ENCODE data around the gene HK3.

HK3 gene

DNA sequence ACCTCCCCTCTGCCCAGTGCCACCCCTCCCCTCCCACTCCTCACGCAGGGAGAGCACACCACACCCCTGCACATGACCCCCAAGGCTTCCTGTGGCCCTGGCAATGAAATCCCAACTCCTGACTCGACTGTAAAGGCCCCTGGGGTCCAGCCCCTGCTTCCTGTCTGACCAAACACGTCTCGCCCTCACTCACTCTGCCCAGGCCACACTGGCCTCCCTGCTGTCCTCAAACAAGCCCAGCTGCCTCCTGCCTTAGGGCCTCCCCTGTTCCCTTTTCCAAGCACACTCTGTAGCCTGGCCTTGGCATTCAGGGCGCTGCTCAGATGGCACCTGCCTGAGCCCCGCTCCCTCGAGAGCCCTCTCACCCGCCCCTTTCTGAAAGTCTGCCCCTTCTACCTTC, 42.4 kb downstream of the HK3 start:
- POLR2A ChIA-PET: no interaction called here
- TF ChIP-seq ZNF384 (IDR thresholded peaks at IDR 0.05): no peak
- TF ChIP-seq HDGF (IDR thresholded peaks at IDR 0.05; ENCODE audit: borderline replicate concordance): no peak
- no peak for TF ChIP-seq NFRKB (IDR thresholded peaks at IDR 0.05)
- no peak for TF ChIP-seq BHLHE40 (IDR thresholded peaks at IDR 0.05; ENCODE audit: borderline replicate concordance)
- TF ChIP-seq L3MBTL2 (conservative IDR thresholded peaks at IDR 0.05): no peak
- no peak for TF ChIP-seq CTBP1 (IDR thresholded peaks at IDR 0.05; ENCODE audit: borderline replicate concordance)
- TF ChIP-seq ELF4 (IDR thresholded peaks at IDR 0.05): no peak
- no peak for TF ChIP-seq TARDBP (IDR thresholded peaks at IDR 0.05)
- TF ChIP-seq FOXA1 (IDR thresholded peaks at IDR 0.05): no peak
- no peak for TF ChIP-seq SUZ12 (IDR thresholded peaks at IDR 0.05)
- TF ChIP-seq, protein P1, sequence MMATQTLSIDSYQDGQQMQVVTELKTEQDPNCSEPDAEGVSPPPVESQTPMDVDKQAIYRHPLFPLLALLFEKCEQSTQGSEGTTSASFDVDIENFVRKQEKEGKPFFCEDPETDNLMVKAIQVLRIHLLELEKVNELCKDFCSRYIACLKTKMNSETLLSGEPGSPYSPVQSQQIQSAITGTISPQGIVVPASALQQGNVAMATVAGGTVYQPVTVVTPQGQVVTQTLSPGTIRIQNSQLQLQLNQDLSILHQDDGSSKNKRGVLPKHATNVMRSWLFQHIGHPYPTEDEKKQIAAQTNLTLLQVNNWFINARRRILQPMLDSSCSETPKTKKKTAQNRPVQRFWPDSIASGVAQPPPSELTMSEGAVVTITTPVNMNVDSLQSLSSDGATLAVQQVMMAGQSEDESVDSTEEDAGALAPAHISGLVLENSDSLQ (IDR thresholded peaks at IDR 0.05): no peak
- no peak for TF ChIP-seq LEF1 (IDR thresholded peaks at IDR 0.05; ENCODE audit: borderline replicate concordance)
- no peak for TF ChIP-seq SP1 (IDR thresholded peaks at IDR 0.05)
- no peak for TF ChIP-seq FOXK2 (IDR thresholded peaks at IDR 0.05)
- no peak for TF ChIP-seq ARNT (IDR thresholded peaks at IDR 0.05)
- TF ChIP-seq FOXM1 (IDR thresholded peaks at IDR 0.05; ENCODE audit: borderline replicate concordance): no peak
- no peak for DNase-seq (ENCODE audit: extremely low spot score)
- CTCF ChIA-PET: no interaction called here

DNA sequence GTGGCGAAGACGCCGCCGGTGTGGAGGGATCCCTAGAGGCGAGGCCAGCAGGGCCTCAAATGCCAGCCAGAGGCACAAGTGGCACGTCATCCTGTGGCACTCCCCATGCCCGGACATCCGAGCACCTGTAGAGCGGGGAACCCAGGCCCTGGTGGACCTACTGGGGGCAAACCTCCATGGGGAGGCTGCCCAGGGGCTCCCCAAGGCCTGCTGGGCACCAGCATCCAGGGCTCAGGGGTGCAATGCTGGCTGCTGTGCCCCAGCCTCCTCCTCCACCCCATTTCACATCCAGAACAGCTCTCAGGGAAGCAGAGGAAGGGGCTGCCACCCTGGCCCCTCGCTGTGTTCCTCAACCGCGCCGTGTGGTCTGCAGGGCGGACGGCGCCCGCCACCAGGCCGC, 43.5 kb downstream of the HK3 start:
- TF ChIP-seq HDGF (IDR thresholded peaks at IDR 0.05; ENCODE audit: borderline replicate concordance) (no peak), FOXA1 (IDR thresholded peaks at IDR 0.05) (no peak), FOXK2 (IDR thresholded peaks at IDR 0.05) (no peak), NFRKB (IDR thresholded peaks at IDR 0.05) (no peak), ZNF384 (IDR thresholded peaks at IDR 0.05) (no peak), FOXM1 (IDR thresholded peaks at IDR 0.05; ENCODE audit: borderline replicate concordance) (no peak), L3MBTL2 (conservative IDR thresholded peaks at IDR 0.05) (no peak), ARNT (IDR thresholded peaks at IDR 0.05) (no peak)
- POLR2A ChIA-PET: no interaction called here
- DNase-seq (ENCODE audit: extremely low spot score): no peak

DNA sequence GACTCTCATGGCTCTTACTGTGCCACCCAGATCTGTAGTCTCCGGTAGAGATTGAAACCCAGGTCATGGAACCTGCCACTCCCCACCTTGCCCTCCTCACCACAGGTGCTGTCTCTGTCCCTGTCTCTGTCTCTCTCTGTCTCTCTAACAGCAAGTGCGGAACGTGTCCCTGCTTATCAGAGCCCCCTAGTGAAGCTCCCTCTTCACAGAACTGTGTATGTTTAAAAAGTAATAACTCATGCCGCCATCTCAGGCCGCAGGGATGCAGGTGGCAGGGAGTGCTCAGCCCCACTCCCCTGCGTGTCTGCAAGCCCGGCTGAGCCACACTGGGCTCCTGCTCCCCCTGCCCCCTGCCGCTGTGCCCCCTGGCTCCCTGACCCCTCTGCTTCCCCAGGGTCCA, 45.0 kb downstream of the HK3 start:
- CTCF ChIA-PET: interaction anchor here (0.7 kb wide), 1 partner anchor 193 kb away, joined by 5 read pairs; no protein-coding TSS in a partner anchor
- no peak for DNase-seq (ENCODE audit: extremely low spot score)
- TF ChIP-seq NFRKB (IDR thresholded peaks at IDR 0.05) (no peak), BHLHE40 (IDR thresholded peaks at IDR 0.05; ENCODE audit: borderline replicate concordance) (no peak), ELF4 (IDR thresholded peaks at IDR 0.05) (no peak), TARDBP (IDR thresholded peaks at IDR 0.05) (no peak), CTBP1 (IDR thresholded peaks at IDR 0.05; ENCODE audit: borderline replicate concordance) (no peak), LEF1 (IDR thresholded peaks at IDR 0.05; ENCODE audit: borderline replicate concordance) (no peak), ZNF384 (IDR thresholded peaks at IDR 0.05) (no peak), SUZ12 (IDR thresholded peaks at IDR 0.05) (no peak), FOXM1 (IDR thresholded peaks at IDR 0.05; ENCODE audit: borderline replicate concordance) (no peak), L3MBTL2 (conservative IDR thresholded peaks at IDR 0.05) (no peak), FOXA1 (IDR thresholded peaks at IDR 0.05) (no peak), FOXK2 (IDR thresholded peaks at IDR 0.05) (no peak), HDGF (IDR thresholded peaks at IDR 0.05; ENCODE audit: borderline replicate concordance) (no peak), ARNT (IDR thresholded peaks at IDR 0.05) (no peak), SP1 (IDR thresholded peaks at IDR 0.05) (no peak)
- TF ChIP-seq, protein P1 (IDR thresholded peaks at IDR 0.05): no peak
- POLR2A ChIA-PET: no interaction called here

More for the DNA sequence above, 43.5 kb downstream of the HK3 start:
- CTCF ChIA-PET: interaction anchor here (0.6 kb wide), 2 partner anchors 43 to 281 kb away, joined by 3 read pairs; partner anchors contain the start of gene HK3

DNA sequence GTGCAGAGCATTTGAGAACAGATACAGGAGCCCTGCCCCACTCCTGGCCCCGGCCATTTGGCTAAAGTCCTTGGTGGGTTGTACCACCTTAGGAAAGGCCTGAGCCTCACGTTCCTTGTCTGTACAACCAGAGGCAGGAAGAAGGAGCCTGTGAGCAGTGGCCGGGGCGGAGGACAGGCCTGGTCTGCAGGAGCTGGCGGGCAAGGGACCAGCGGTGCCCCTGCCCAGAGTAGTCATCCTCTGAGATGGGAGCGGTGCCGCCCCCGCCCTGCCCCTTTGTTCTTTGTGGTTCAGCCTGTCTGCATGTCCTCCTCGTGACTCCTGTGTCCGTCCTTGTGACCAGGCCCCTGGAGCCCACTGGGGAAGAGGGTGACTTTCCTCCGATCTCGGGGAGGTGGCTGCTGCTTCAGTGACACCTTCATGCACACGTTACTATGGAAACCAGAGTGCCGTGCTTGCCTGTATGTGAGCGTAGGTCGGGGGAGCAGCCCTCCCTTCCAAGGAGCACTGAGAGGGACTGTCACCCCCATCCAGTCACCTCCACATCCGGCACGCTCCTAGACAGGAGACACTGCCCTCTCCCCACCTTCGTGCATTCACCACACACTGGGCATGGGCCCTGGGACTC, 45.9 kb downstream of the HK3 start:
- ChIA-PET POLR2A (no interaction called here), CTCF (no interaction called here)
- DNase-seq (ENCODE audit: extremely low spot score): no peak
- no peak for TF ChIP-seq SUZ12 (IDR thresholded peaks at IDR 0.05)
- TF ChIP-seq CTBP1 (IDR thresholded peaks at IDR 0.05; ENCODE audit: borderline replicate concordance): no peak
- no peak for TF ChIP-seq HDGF (IDR thresholded peaks at IDR 0.05; ENCODE audit: borderline replicate concordance)
- no peak for TF ChIP-seq BHLHE40 (IDR thresholded peaks at IDR 0.05; ENCODE audit: borderline replicate concordance)

DNA sequence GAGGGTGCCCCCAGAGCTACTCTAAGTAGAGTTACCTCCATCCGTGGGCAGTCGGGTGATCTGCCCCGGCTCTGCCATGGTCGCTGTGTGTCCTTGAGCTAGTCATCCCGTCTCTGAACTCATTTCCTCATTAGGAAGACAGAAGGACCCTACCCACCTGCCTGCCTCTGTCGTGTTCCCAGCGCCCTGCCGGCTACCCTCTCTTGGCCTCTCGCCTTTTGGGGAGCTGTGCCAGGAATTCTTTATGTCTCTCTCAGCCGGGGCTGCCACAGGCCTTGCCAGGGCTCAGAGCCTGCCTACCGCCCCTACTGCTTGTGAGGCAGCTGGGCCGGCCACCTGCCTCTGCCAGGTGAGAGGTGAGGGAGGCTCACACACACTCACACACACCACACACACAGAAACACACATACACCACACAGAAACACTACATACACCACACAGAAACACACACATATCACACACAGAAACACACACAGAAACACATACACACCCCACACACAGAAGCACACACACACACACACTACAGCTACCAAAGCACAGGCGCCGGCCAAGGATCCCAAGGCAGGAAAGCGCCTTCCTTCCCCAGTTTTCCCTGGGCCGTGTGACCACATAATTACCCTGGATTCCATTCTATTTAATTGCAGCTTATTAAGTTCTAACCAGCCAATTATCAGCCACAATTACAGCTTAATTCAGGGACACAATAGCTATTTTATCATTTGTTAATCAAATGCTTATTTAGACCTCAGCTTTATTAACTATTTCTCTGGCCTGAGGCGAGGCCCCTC, 47.1 kb downstream of the HK3 start:
- DNase-seq (ENCODE audit: extremely low spot score): no peak
- TF ChIP-seq BHLHE40 (IDR thresholded peaks at IDR 0.05; ENCODE audit: borderline replicate concordance): no peak
- no peak for TF ChIP-seq HDGF (IDR thresholded peaks at IDR 0.05; ENCODE audit: borderline replicate concordance)
- TF ChIP-seq TARDBP (IDR thresholded peaks at IDR 0.05): no peak
- TF ChIP-seq ZNF384 (IDR thresholded peaks at IDR 0.05): no peak
- TF ChIP-seq FOXK2 (IDR thresholded peaks at IDR 0.05): no peak
- TF ChIP-seq FOXA1 (IDR thresholded peaks at IDR 0.05): no peak
- no peak for TF ChIP-seq L3MBTL2 (conservative IDR thresholded peaks at IDR 0.05)
- ChIA-PET POLR2A (no interaction called here), CTCF (no interaction called here)

DNA sequence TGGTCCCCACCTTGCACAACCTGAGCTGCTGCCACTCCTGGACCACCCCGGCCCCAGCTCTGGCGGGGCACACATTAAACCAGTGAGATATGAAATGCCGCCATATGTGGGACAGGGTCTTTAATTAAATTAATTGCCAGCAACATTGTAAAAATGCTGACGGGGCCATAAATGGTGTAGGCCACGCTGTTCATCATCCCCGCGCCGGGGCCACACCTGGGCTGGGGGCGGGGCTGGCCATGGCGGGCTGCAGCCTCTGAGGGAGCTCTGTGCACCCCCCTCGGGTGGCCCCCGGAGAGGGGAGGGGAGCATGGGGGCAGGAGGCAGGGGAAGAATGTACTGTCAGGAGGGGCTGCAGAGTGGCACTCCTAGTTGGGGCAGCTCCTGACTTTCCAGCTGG, 47.8 kb downstream of the HK3 start:
- DNase-seq (ENCODE audit: extremely low spot score): no peak
- ChIA-PET POLR2A (no interaction called here), CTCF (no interaction called here)
- TF ChIP-seq LEF1 (IDR thresholded peaks at IDR 0.05; ENCODE audit: borderline replicate concordance) (no peak), SP1 (IDR thresholded peaks at IDR 0.05) (no peak), TARDBP (IDR thresholded peaks at IDR 0.05) (no peak), CTBP1 (IDR thresholded peaks at IDR 0.05; ENCODE audit: borderline replicate concordance) (no peak), ZNF384 (IDR thresholded peaks at IDR 0.05) (no peak), L3MBTL2 (conservative IDR thresholded peaks at IDR 0.05) (no peak), FOXA1 (IDR thresholded peaks at IDR 0.05) (no peak), ELF4 (IDR thresholded peaks at IDR 0.05) (no peak), FOXM1 (IDR thresholded peaks at IDR 0.05; ENCODE audit: borderline replicate concordance) (no peak), HDGF (IDR thresholded peaks at IDR 0.05; ENCODE audit: borderline replicate concordance) (no peak), ARNT (IDR thresholded peaks at IDR 0.05) (no peak), SUZ12 (IDR thresholded peaks at IDR 0.05) (no peak), FOXK2 (IDR thresholded peaks at IDR 0.05) (no peak), BHLHE40 (IDR thresholded peaks at IDR 0.05; ENCODE audit: borderline replicate concordance) (no peak), NFRKB (IDR thresholded peaks at IDR 0.05) (no peak)
- TF ChIP-seq, protein P1 (IDR thresholded peaks at IDR 0.05): no peak

Data from HEK293T (cell line).